K562 (cell line): ENCODE data around the gene NDUFA7. TPM values are rescaled to one million over a fixed set of nuclear protein-coding genes. Genes with fewer than 3 reads are reported as not detected.

Experiments used
- CAMTA2 ChIP-seq: fragments of 250-450 bp; sonication (Bioruptor Pico); conservative IDR thresholded peaks from 2 replicates; pipeline ENCODE4 v1.5.1; 2022
- DMBX1 ChIP-seq: fragments of 250-450 bp; sonication (Bioruptor Pico); IDR thresholded peaks from 2 replicates; pipeline ENCODE4 v1.8.0; 2022; ENCODE audit warnings: inconsistent platforms, mild to moderate bottlenecking, moderate library complexity, borderline replicate concordance
- FOXM1 ChIP-seq, 2 experiments: fragments of 450-650 bp in 1 of 2; sonication (generic) in 1 of 2; formaldehyde crosslinking in 1 of 2; IDR thresholded peaks; 2 replicates each; pipeline versions ENCODE4 v1.6.1 to v1.9.0; 2017 to 2022; ENCODE audit warnings: low read depth in 2 of 2, mild to moderate bottlenecking in 2 of 2, missing genetic modification reagents in 1 of 2, moderate library complexity in 1 of 2
- KDM4B ChIP-seq, 2 experiments: fragments of 450-650 bp in 1 of 2; sonication (generic) in 1 of 2; IDR thresholded peaks; 2 replicates each; pipeline ENCODE4 v1.6.1; 2016 to 2017; ENCODE audit warnings: borderline replicate concordance in 2 of 2, antibody characterized with exemption in 1 of 2, low read depth in 1 of 2, mild to moderate bottlenecking in 1 of 2
- KHSRP ChIP-seq: fragments of 450-650 bp; IDR thresholded peaks from 2 replicates; pipeline ENCODE4 v1.6.1; 2017
- MCM3 ChIP-seq: fragments of 450-650 bp; IDR thresholded peaks from 2 replicates; pipeline ENCODE4 v1.6.1; 2016
- MTA2 ChIP-seq: fragments of 450-650 bp; IDR thresholded peaks from 2 replicates; pipeline ENCODE4 v1.6.1; 2016; ENCODE audit warnings: low read depth
- RNF2 ChIP-seq: sonication (generic); IDR thresholded peaks from 2 replicates; pipeline ENCODE4 v1.6.1; 2016
- STAG1 ChIP-seq: sonication (generic); formaldehyde crosslinking; IDR thresholded peaks from 2 replicates; pipeline ENCODE4 v1.5.0; 2020; ENCODE audit warnings: missing genetic modification reagents, borderline replicate concordance
- TEAD4 ChIP-seq, 2 experiments: sonication (generic) in 1 of 2; formaldehyde crosslinking in 1 of 2; IDR thresholded peaks; 2 replicates each; pipeline versions ENCODE4 v1.6.1 to v1.8.0; 2012 to 2022; ENCODE audit warnings: borderline replicate concordance in 1 of 2, inconsistent platforms in 1 of 2, low read length in 1 of 2, mild to moderate bottlenecking in 1 of 2, missing genetic modification reagents in 1 of 2
- U2AF1 ChIP-seq: fragments of 200-400 bp; formaldehyde crosslinking; optimal IDR thresholded peaks from 2 replicates; pipeline ENCODE3; 2017; ENCODE audit warnings: mild to moderate bottlenecking, low read depth, low read length, moderate library complexity
- ZEB2 ChIP-seq: fragments of 450-650 bp; IDR thresholded peaks from 2 replicates; pipeline ENCODE4 v1.6.1; 2016
- ZNF140 ChIP-seq: fragments of 250-450 bp; sonication (Bioruptor Pico); IDR thresholded peaks from 2 replicates; pipeline ENCODE4 v1.8.0; 2021; ENCODE audit warnings: moderate library complexity, mild to moderate bottlenecking, inconsistent platforms
- ZNF324 ChIP-seq: fragments of 250-450 bp; sonication (Bioruptor Pico); IDR thresholded peaks from 2 replicates; pipeline ENCODE4 v1.4.0; 2020; ENCODE audit warnings: mild to moderate bottlenecking
- ZNF436 ChIP-seq: fragments of 250-450, 450-650 bp; sonication (Bioruptor Pico); formaldehyde crosslinking; IDR thresholded peaks from 2 replicates; pipeline ENCODE4 v1.7.0; 2020; ENCODE audit warnings: mild to moderate bottlenecking
- ZNF507 ChIP-seq: conservative IDR thresholded peaks from 2 replicates; pipeline ENCODE4 v1.6.1; 2017; ENCODE audit warnings: missing genetic modification characterization, missing compliant biosample characterization
- ZNF696 ChIP-seq: fragments of 250-450 bp; sonication (Bioruptor Pico); conservative IDR thresholded peaks from 2 replicates; pipeline ENCODE4 v1.4.0; 2020; ENCODE audit warnings: mild to moderate bottlenecking, moderate library complexity
- ZNF699 ChIP-seq: fragments of 250-450 bp; sonication (Bioruptor Pico); IDR thresholded peaks from 2 replicates; pipeline ENCODE4 v1.8.0; 2021; ENCODE audit warnings: mild to moderate bottlenecking, moderate library complexity; ENCODE audit not compliant: insufficient replicate concordance
- ZNF785 ChIP-seq: fragments of 250-450 bp; sonication (Bioruptor Pico); IDR thresholded peaks from 2 replicates; pipeline ENCODE4 v1.4.0; 2020; ENCODE audit warnings: mild to moderate bottlenecking
- polyA plus RNA-seq, 8 experiments: library from polyadenylated mRNA; depleted of rRNA in 4 of 8; stranded (reverse) in 5 of 8; unstranded in 3 of 8; fragments of >200 nt; fragmentation: Nextera tagmentation in 2 of 8; fragmentation: Illumina TruSeq in 1 of 8; extraction: Ambion mirVana in 2 of 8; extraction: Trizol in 1 of 8; gene quantifications; 2 replicates each; pipeline versions ENCODE4 v1.2.1 to v1.2.3, GENCODE V29; 2011 to 2014; ENCODE audit warnings: inconsistent platforms in 1 of 8, missing spikeins in 1 of 8
- total RNA-seq, 7 experiments: library from RNA; depleted of rRNA in 6 of 7; stranded (reverse); fragments of >200 nt in 6 of 7; fragmentation: Illumina TruSeq in 2 of 7; extraction: Trizol in 2 of 7; gene quantifications; 2 replicates each; pipeline versions ENCODE4 v1.2.1 to v1.2.3, GENCODE V29; 2011 to 2021; ENCODE audit warnings: low replicate concordance in 1 of 7
- TF ChIP-seq, protein P1 (sequence below): fragments of 450-650 bp; formaldehyde crosslinking; IDR thresholded peaks from 2 replicates; pipeline ENCODE4 v1.4.0; 2022; ENCODE audit warnings: missing genetic modification characterization
- TF ChIP-seq, protein P2 (sequence below): fragments of 250-450 bp; sonication (Bioruptor Pico); IDR thresholded peaks from 2 replicates; pipeline ENCODE4 v1.8.0; 2022; ENCODE audit warnings: moderate library complexity, mild to moderate bottlenecking, inconsistent platforms
- TF ChIP-seq, protein P3 (sequence below): sonication (generic); formaldehyde crosslinking; IDR thresholded peaks from 2 replicates; pipeline ENCODE4 v1.8.0; 2022; ENCODE audit warnings: mild to moderate bottlenecking, missing genetic modification reagents
- TF ChIP-seq, protein P4 (sequence below): fragments of 450-650 bp; formaldehyde crosslinking; IDR thresholded peaks from 2 replicates; pipeline ENCODE4 v1.4.0; 2020; ENCODE audit warnings: mild to moderate bottlenecking

NDUFA7 gene
- total and polyA plus RNA-seq, 9 of the 15 experiments (the other 6 are each of a cell fraction or from before 2014, with no cell fraction given): 70.8 to 348 (median 142) TPM

DNA sequence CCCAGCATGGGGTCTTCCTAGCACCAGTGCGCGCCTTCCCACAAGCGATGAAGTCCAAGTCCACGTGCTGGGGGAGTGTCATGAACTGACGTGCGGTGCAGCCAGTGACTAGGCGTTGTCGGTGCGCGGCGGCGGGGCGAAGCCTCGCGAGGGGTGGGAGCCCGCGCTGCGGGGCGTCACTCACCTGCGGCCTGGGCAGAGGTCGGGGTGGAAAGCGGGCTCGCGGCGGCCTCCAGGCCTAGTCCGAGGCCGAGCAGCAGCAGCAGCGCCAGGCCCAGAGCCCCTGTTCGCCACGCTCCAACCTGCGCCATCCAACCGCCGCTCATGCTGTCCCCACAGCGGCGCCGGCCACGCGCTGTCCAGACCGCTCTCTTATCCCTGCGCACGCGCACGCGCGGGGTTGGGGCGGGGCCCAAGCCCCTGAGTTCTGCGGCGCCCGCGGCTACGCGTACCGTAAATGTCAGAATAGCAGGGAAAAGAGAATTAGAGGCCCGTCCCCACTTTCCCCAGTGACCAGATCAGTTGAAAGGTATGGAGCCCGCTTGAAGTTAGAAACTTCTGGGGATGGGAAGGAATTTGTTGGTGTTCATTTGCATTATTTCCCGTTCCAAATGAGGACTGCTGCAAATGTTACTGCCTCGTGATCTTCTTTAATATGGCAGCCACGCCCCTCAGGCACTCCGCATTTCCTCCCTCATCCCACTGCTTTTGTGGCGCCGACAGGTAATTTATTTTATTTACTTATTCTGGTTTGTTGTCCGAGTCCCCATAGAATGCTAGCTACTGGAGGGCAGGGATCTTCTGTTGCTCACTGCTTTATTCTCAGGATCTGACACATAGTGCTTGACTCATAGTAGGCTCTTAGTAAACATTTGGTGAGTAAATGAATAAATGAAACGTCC is 13.0 kb downstream of the NDUFA7 start, which contains the start of gene CD320 (continued):
- no peak for TF ChIP-seq ZNF699 (CRISPR knock-in tag)
- no peak for TF ChIP-seq ZEB2
- TF ChIP-seq STAG1 (CRISPR knock-in tag): 0 out of 2 replicates have a peak, but pooled peaks have one; percentile 43
- TF ChIP-seq ZNF696 (CRISPR knock-in tag): no peak
- TF ChIP-seq, protein P1, sequence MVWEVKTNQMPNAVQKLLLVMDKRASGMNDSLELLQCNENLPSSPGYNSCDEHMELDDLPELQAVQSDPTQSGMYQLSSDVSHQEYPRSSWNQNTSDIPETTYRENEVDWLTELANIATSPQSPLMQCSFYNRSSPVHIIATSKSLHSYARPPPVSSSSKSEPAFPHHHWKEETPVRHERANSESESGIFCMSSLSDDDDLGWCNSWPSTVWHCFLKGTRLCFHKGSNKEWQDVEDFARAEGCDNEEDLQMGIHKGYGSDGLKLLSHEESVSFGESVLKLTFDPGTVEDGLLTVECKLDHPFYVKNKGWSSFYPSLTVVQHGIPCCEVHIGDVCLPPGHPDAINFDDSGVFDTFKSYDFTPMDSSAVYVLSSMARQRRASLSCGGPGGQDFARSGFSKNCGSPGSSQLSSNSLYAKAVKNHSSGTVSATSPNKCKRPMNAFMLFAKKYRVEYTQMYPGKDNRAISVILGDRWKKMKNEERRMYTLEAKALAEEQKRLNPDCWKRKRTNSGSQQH (CRISPR knock-in tag): peak; percentile 80; the same call in 1 of the 2 replicates
- TF ChIP-seq, protein P2, sequence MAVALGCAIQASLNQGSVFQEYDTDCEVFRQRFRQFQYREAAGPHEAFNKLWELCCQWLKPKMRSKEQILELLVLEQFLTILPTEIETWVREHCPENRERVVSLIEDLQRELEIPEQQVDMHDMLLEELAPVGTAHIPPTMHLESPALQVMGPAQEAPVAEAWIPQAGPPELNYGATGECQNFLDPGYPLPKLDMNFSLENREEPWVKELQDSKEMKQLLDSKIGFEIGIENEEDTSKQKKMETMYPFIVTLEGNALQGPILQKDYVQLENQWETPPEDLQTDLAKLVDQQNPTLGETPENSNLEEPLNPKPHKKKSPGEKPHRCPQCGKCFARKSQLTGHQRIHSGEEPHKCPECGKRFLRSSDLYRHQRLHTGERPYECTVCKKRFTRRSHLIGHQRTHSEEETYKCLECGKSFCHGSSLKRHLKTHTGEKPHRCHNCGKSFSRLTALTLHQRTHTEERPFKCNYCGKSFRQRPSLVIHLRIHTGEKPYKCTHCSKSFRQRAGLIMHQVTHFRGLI (CRISPR knock-in tag): no peak
- TF ChIP-seq, protein P3, sequence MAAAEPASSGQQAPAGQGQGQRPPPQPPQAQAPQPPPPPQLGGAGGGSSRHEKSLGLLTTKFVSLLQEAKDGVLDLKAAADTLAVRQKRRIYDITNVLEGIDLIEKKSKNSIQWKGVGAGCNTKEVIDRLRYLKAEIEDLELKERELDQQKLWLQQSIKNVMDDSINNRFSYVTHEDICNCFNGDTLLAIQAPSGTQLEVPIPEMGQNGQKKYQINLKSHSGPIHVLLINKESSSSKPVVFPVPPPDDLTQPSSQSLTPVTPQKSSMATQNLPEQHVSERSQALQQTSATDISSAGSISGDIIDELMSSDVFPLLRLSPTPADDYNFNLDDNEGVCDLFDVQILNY (CRISPR knock-in tag): 0 out of 2 replicates have a peak, but pooled peaks have one; percentile 56
- TF ChIP-seq KHSRP: no peak; the same call in 1 of the 2 replicates
- TF ChIP-seq, protein P4, sequence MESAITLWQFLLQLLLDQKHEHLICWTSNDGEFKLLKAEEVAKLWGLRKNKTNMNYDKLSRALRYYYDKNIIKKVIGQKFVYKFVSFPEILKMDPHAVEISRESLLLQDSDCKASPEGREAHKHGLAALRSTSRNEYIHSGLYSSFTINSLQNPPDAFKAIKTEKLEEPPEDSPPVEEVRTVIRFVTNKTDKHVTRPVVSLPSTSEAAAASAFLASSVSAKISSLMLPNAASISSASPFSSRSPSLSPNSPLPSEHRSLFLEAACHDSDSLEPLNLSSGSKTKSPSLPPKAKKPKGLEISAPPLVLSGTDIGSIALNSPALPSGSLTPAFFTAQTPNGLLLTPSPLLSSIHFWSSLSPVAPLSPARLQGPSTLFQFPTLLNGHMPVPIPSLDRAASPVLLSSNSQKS (CRISPR knock-in tag): 0 out of 2 replicates have a peak, but pooled peaks have one; percentile 17
- no peak for TF ChIP-seq ZNF140 (CRISPR knock-in tag)
- TF ChIP-seq ZNF324 (CRISPR knock-in tag): no peak
- TF ChIP-seq RNF2: peak; percentile 85
- no peak for TF ChIP-seq ZNF507 (tag)
- no peak for TF ChIP-seq MCM3
- TF ChIP-seq MTA2: no peak
- no peak for TF ChIP-seq ZNF785
- peak; percentile 89 for TF ChIP-seq U2AF1
- TF ChIP-seq KDM4B (IDR thresholded peaks at IDR 0.05; ENCODE audit: borderline replicate concordance in 2 of 2, low read depth in 1 of 2): no peak
- no peak; the same call in 1 of the 2 replicates for TF ChIP-seq TEAD4 (IDR thresholded peaks at IDR 0.05; ENCODE audit: low read length)
- peak; percentile 83 for TF ChIP-seq TEAD4 (CRISPR knock-in tag; IDR thresholded peaks at IDR 0.05; ENCODE audit: borderline replicate concordance)
- 0 out of 2 replicates have a peak, but pooled peaks have one; percentile 42 for TF ChIP-seq DMBX1 (CRISPR knock-in tag)
- no peak for TF ChIP-seq CAMTA2 (CRISPR knock-in tag)
- TF ChIP-seq ZNF436 (CRISPR knock-in tag): no peak
- peak; percentile 59 for TF ChIP-seq FOXM1 (IDR thresholded peaks at IDR 0.05; ENCODE audit: low read depth)
- TF ChIP-seq FOXM1 (CRISPR knock-in tag; IDR thresholded peaks at IDR 0.05; ENCODE audit: low read depth): peak; percentile 96
